ENCODE results near the gene LUZP1. TPM values are rescaled to one million over a fixed set of nuclear protein-coding genes. Genes with fewer than 3 reads are reported as not detected.

LUZP1 gene
- total and polyA plus RNA-seq, 4 donors: 2.6 to 9.3 (median 5.1) TPM

GRCh38 chr1:23177031-23177430, 8.4 kb upstream of the LUZP1 start (continued):
- TF ChIP-seq REST (IDR thresholded peaks at IDR 0.05): no peak
- no peak for TF ChIP-seq HNF4A (conservative IDR thresholded peaks at IDR 0.05)
- TF ChIP-seq, protein P1, sequence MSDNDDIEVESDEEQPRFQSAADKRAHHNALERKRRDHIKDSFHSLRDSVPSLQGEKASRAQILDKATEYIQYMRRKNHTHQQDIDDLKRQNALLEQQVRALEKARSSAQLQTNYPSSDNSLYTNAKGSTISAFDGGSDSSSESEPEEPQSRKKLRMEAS (IDR thresholded peaks at IDR 0.05): no peak
- TF ChIP-seq HNF4G (IDR thresholded peaks at IDR 0.05): no peak
- TF ChIP-seq NR2F2 (IDR thresholded peaks at IDR 0.05): no peak

- 55% methylated on average over 1 of the region's 1 CpG for whole genome bisulfite sequencing
- no peak overlapping the region for H3K27ac ChIP-seq (ENCODE audit: low read depth in 1 of 2, low read length in 2 of 2)
- no peaks in the 10 kb centered on the region for H3K36me3 ChIP-seq (ENCODE audit: control insufficient read depth in 4 of 4, insufficient read depth in 3 of 4, low read depth in 1 of 4, low read length in 3 of 4)
- no peaks in the 10 kb centered on the region for H3K9me3 ChIP-seq (ENCODE audit: control insufficient read depth in 4 of 4, low read length in 3 of 4)
- no peaks in the 10 kb centered on the region for H3K27me3 ChIP-seq (ENCODE audit: control insufficient read depth in 4 of 4, insufficient read depth in 4 of 4, low read length in 3 of 4)
- H3K4me3 ChIP-seq (ENCODE audit: low read depth in 1 of 3, low read length in 3 of 3): no peak overlapping the region
- H3K4me1 ChIP-seq (ENCODE audit: control insufficient read depth in 4 of 4, insufficient read depth in 4 of 4, low read length in 3 of 4): peaks cover 0 to 8% (median 4%) of the 10 kb centered on the region in 4 donors
- TF ChIP-seq GABPA (IDR thresholded peaks at IDR 0.05 in 1 of 2, conservative IDR thresholded peaks at IDR 0.05 in 1 of 2) (no peak), HNF4A (conservative IDR thresholded peaks at IDR 0.05) (peak in 1 of 2 donors; percentile 9), FOXA2 (IDR thresholded peaks at IDR 0.05) (no peak)
- no peak overlapping the region for H3K9ac ChIP-seq (ENCODE audit: low read depth in 1 of 2, low read length in 2 of 2)
- DNase-seq (ENCODE audit: low spot score): no peak
These were observed 5.9 kb upstream of the LUZP1 start for GRCh38 chr1:23174426-23175110.

DNA sequence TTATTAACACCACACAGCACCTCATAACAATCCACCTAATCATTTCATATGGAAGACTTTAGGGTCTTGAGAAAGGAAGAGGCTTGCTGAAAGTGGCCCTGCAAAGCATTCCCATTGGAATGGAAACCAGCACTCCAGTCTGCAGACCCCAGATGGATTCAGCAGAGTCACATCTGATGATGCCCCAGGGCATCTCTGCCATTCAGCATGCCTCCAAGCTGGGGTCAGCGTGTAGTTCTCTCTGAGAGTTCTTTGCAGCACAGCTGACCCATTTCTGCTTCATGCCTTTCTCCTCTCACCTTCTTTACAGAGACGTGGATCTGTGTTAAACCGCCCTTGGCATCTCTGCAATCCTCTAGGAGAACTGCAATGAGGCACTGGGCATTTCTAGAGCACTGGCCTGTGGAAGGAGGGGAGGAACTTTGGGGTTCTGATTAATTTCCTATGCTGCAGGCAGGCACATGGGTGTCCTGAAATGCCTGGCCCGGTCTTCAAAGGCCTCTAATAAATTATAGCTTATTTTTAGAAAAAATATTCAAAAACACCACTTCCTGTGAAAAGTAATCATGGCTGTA, 2.6 kb upstream of the LUZP1 start:
- no peak overlapping the region for H3K4me3 ChIP-seq (ENCODE audit: low read depth in 1 of 3, low read length in 3 of 3)
- no peaks in the 10 kb centered on the region for H3K36me3 ChIP-seq (ENCODE audit: control insufficient read depth in 4 of 4, insufficient read depth in 3 of 4, low read depth in 1 of 4, low read length in 3 of 4)
- H3K4me1 ChIP-seq (ENCODE audit: control insufficient read depth in 4 of 4, insufficient read depth in 4 of 4, low read length in 3 of 4): peaks cover 0 to 8% (median 6%) of the 10 kb centered on the region in 4 donors
- 76% methylated on average over 4 of the region's 4 CpGs for WGBS
- H3K27ac ChIP-seq (ENCODE audit: low read depth in 1 of 2, low read length in 2 of 2): no peak overlapping the region
- no peaks in the 10 kb centered on the region for H3K27me3 ChIP-seq (ENCODE audit: control insufficient read depth in 4 of 4, insufficient read depth in 4 of 4, low read length in 3 of 4)
- no peaks in the 10 kb centered on the region for H3K9me3 ChIP-seq (ENCODE audit: control insufficient read depth in 4 of 4, low read length in 3 of 4)
- DNase-seq (ENCODE audit: low spot score): no peak
- H3K9ac ChIP-seq (ENCODE audit: low read depth in 1 of 2, low read length in 2 of 2): no peak overlapping the region
- no peak for TF ChIP-seq JUND (IDR thresholded peaks at IDR 0.05)
- no peak for TF ChIP-seq FOXA2 (IDR thresholded peaks at IDR 0.05)
- TF ChIP-seq ATF3 (IDR thresholded peaks at IDR 0.05): no peak
- no peak for TF ChIP-seq GABPA (IDR thresholded peaks at IDR 0.05 in 1 of 2, conservative IDR thresholded peaks at IDR 0.05 in 1 of 2)
- TF ChIP-seq, protein P2, sequence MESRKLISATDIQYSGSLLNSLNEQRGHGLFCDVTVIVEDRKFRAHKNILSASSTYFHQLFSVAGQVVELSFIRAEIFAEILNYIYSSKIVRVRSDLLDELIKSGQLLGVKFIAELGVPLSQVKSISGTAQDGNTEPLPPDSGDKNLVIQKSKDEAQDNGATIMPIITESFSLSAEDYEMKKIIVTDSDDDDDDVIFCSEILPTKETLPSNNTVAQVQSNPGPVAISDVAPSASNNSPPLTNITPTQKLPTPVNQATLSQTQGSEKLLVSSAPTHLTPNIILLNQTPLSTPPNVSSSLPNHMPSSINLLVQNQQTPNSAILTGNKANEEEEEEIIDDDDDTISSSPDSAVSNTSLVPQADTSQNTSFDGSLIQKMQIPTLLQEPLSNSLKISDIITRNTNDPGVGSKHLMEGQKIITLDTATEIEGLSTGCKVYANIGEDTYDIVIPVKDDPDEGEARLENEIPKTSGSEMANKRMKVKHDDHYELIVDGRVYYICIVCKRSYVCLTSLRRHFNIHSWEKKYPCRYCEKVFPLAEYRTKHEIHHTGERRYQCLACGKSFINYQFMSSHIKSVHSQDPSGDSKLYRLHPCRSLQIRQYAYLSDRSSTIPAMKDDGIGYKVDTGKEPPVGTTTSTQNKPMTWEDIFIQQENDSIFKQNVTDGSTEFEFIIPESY (IDR thresholded peaks at IDR 0.05): no peak
- no peak for TF ChIP-seq SP1 (IDR thresholded peaks at IDR 0.05)
- no peak for TF ChIP-seq YY1 (IDR thresholded peaks at IDR 0.05)
- TF ChIP-seq NR2F2 (IDR thresholded peaks at IDR 0.05): no peak
- no peak for TF ChIP-seq HNF4A (conservative IDR thresholded peaks at IDR 0.05)
- TF ChIP-seq RAD21 (IDR thresholded peaks at IDR 0.05): no peak
- TF ChIP-seq RXRA (IDR thresholded peaks at IDR 0.05): no peak
- TF ChIP-seq TAF1 (conservative IDR thresholded peaks at IDR 0.05): no peak
- TF ChIP-seq HNF4G (IDR thresholded peaks at IDR 0.05): no peak
- no peak for TF ChIP-seq REST (IDR thresholded peaks at IDR 0.05)
- TF ChIP-seq, protein P1 (IDR thresholded peaks at IDR 0.05): no peak
- no peak for TF ChIP-seq FOXA1 (IDR thresholded peaks at IDR 0.05)
- no peak for TF ChIP-seq CTCF (IDR thresholded peaks at IDR 0.05; ENCODE audit: low read depth, low read length, missing input control)

Data from liver (tissue), 9 donors.